Retinal pigment epithelial cell (primary cell): ENCODE data around the gene LAP3.

Source experiments
- DNase-seq: peaks from one replicate; pipeline ENCODE4 v3.0.0-alpha.2; 2010; ENCODE audit warnings: low read depth
- H3K4me3 ChIP-seq: 2 replicates; pipeline ENCODE4 v1.5.1; 2011; ENCODE audit warnings: mild to moderate bottlenecking, low read length, control low read depth, moderate library complexity
- TF ChIP-seq, protein P1 (sequence below): conservative IDR thresholded peaks from 2 replicates; pipeline ENCODE4 v1.5.1; 2011; ENCODE audit warnings: low read depth, low read length, control low read depth, inconsistent platforms

Gene LAP3

DNA sequence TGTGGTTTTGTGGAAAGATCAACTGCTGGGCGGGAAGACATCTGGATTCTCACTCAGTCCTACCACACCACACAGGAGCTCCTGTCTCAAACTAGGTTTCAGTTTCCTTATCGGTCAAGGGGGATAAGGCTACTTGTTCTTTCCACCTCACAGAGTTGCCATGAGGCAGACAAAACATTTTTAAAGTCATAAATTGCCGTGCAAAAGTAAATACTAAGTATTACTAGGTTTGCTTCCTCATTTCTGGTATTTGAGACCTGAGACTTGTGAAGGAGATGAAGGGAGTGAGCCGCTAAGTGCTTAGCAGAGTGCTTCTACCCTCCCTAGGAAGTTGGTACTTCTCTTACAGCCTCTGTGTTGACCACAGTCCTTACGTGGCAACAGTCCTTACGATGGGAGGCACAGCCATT is 1.5 kb downstream of the LAP3 start:
- H3K4me3 ChIP-seq: peak overlapping the region; percentile 74

DNA sequence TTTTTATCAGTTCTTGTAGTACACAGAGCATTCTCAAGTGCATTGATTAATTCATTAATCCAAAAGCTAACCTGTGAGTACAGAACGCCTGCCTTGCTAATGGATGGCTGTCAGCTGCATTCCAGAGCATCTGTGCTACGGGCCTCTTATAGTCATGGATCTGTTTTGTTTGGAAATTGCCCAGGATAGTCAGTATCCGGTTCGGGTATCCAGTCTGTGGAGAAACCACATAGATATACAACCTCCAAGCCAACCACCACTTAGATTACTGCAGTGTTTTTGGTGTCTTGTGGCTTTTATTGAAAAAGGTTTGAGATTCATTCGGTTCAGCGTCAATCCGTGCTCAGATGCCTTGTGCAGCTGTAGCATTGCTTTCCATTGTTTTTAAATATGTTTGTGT is 4.0 kb downstream of the LAP3 start:
- DNase-seq: no peak
- no peak overlapping the region for H3K4me3 ChIP-seq
- TF ChIP-seq, protein P1, sequence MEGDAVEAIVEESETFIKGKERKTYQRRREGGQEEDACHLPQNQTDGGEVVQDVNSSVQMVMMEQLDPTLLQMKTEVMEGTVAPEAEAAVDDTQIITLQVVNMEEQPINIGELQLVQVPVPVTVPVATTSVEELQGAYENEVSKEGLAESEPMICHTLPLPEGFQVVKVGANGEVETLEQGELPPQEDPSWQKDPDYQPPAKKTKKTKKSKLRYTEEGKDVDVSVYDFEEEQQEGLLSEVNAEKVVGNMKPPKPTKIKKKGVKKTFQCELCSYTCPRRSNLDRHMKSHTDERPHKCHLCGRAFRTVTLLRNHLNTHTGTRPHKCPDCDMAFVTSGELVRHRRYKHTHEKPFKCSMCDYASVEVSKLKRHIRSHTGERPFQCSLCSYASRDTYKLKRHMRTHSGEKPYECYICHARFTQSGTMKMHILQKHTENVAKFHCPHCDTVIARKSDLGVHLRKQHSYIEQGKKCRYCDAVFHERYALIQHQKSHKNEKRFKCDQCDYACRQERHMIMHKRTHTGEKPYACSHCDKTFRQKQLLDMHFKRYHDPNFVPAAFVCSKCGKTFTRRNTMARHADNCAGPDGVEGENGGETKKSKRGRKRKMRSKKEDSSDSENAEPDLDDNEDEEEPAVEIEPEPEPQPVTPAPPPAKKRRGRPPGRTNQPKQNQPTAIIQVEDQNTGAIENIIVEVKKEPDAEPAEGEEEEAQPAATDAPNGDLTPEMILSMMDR: no peak

More for the DNA sequence above, 1.5 kb downstream of the LAP3 start:
- TF ChIP-seq, protein P1: no peak
- DNase-seq: no peak

DNA sequence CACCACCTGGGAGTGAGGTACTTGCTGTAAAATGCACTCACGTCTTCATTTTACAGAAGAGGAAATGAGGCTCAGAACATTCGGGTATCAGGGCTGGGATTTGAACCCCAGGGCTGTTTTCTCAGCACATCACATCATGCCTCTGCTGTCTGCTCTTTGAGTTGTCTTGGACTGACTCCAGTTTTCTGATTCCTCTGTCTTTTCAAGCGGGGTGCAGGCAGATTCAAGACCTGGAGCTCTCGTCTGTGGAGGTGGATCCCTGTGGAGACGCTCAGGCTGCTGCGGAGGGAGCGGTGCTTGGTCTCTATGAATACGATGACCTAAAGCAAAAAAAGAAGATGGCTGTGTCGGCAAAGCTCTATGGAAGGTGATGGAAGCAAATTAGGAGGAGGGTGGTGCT is 6.3 kb downstream of the LAP3 start:
- TF ChIP-seq, protein P1: no peak
- DNase-seq: no peak
- H3K4me3 ChIP-seq: no peak overlapping the region

DNA sequence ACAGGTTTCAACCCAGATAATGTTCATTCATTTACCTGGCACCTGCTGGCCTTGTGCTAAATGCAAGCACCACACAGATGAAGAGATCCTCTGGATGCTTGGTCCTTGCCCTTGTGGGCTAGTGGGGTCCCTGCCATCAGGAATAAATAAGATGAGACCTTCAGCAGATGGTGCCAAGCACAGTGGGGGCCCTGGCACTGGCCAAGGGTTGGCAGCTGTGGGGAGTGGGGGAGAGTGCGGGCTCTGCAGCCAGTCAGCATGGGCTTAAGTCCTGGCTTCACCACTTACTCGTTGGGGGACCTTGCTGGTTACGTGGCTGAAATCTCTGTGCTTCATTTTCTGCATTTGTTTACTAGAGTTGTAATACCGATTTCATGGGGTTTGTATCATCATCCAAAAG is 6.9 kb downstream of the LAP3 start:
- TF ChIP-seq, protein P1: no peak
- DNase-seq: no peak

DNA sequence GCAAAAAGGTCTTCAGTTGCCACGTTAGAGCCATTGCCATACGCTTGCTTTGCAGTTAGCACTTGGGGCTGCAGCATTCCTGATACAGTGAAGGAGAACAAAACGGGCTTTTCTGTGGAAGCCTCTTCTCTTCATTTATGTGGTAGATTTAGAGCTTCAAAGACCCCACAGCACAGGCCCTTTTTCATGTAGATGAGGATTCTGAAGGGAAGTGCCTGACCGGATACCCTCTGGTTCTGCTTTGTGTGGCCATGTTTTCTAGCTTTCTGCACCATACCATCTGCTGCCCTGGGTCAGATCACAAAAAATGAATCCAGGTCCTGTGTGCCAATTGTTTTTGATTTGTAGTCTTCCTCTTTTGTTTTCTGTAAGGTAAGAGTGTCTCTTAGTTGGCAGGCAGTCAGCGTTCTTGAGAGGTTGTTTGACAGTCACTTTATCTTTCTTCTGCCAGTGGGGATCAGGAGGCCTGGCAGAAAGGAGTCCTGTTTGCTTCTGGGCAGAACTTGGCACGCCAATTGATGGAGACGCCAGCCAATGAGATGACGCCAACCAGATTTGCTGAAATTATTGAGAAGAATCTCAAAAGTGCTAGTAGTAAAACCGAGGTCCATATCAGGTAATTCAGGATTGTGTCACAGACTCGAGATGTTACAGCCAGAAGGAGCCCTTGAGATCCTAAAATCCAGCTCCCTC is 7.7 kb downstream of the LAP3 start:
- no peak for DNase-seq
- TF ChIP-seq, protein P1: no peak
- H3K4me3 ChIP-seq: no peak overlapping the region

More for the DNA sequence above, 6.9 kb downstream of the LAP3 start:
- no peak overlapping the region for H3K4me3 ChIP-seq

DNA sequence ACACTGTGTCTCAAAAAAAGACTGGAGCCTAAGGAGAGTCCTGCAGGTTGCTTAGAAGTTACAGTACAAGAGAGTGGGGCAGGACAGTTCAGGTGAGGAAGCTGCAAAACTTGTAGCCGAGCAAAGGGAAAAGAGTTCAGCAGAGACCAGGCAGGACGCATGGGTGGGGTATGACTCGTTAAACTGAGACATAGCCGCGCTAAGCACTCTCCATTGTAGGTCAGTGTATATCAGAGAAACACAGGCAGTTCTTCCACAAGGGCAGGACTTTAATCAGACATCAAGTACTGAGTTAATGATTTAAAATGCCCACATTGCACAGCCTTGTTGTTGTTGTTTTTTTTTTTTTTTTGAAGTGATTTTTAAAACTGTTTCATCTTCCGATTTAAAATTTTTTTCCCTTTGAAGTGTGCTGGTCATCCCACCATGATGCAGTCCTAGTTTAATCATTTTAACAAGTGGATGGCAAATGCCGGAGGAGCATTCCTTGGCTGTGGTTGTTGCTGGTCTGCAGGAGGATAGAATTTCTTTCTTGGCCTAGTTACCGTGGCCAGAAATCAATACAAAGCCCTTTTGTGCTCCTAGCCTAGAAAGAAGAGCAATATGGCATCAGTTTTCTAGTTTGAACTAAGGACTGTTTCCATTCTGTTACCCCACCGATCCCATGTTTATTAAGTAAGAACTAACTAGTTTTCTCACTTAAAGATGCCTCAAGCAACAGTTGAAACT is 10.3 kb downstream of the LAP3 start:
- no peak overlapping the region for H3K4me3 ChIP-seq
- TF ChIP-seq, protein P1: no peak
- no peak for DNase-seq

DNA sequence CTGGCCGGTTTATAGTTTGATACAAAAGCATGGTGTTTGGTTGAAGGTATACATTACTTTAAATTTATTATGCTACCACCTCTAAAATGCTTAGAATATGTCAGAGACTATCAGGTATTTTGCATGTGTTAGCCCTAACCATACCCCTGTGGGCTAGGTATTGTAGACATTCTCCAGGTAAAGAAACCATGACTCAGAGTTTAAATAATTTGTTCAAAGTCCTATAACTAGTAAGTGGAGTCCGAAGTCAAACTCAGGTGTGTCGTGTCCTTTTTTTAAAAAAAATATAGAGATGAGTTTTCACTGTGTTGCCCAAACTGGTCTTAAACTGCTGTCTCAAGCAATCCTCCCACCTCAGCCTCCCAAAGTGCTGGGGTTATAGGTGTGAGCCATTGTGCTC is 12.4 kb downstream of the LAP3 start:
- no peak for DNase-seq
- no peak overlapping the region for H3K4me3 ChIP-seq
- TF ChIP-seq, protein P1: no peak
